Stimulated activated CD4-positive, alpha-beta T cell treated with anti-CD3 and anti-CD28 coated beads, TNF-alpha, amount 100 ng/mL, for 48 hours (primary cell): ENCODE data around the gene TBX6.

Experiments used
- DNase-seq, 3 donors: peaks; one replicate each; pipeline ENCODE4 v3.0.0-alpha.2; 2020; ENCODE audit warnings: low read depth in 3 of 3

Gene TBX6

GRCh38 chr16:30086291-30087140 is 5.2 kb downstream of the TBX6 start:
- no peak for DNase-seq

- no peak for DNase-seq
These were observed 5.9 kb downstream of the TBX6 start for GRCh38 chr16:30085820-30086219.

GRCh38 chr16:30085247-30085646 is 6.5 kb downstream of the TBX6 start:
- DNase-seq, result no peak

GRCh38 chr16:30084816-30085159 is 6.9 kb downstream of the TBX6 start:
- no peak for DNase-seq

- DNase-seq, result no peak
These were observed 7.5 kb downstream of the TBX6 start for GRCh38 chr16:30084096-30084815.

- no peak for DNase-seq
These were observed 8.3 kb downstream of the TBX6 start for GRCh38 chr16:30083216-30084055.

GRCh38 chr16:30082545-30083090 is 9.1 kb downstream of the TBX6 start:
- DNase-seq, result no peak

- no peak for DNase-seq
These were observed 12.2 kb downstream of the TBX6 start for GRCh38 chr16:30079480-30079879.

- DNase-seq, result no peak
These were observed 13.0 kb downstream of the TBX6 start for GRCh38 chr16:30078744-30079143.

- no peak for DNase-seq
These were observed 14.1 kb downstream of the TBX6 start for GRCh38 chr16:30077656-30078055.

GRCh38 chr16:30076276-30076791 is 15.4 kb downstream of the TBX6 start:
- DNase-seq, result no peak

GRCh38 chr16:30075503-30076275 is 16.0 kb downstream of the TBX6 start, which contains the start of gene PPP4C:
Gene PPP4C, plus strand, starts transcription at chr16:30075994. Its CDS starts 384 bp downstream, at chr16:30076378.
- peak; percentile 71 to 90 (median 86) for DNase-seq

GRCh38 chr16:30070490-30070889 is 21.2 kb downstream of the TBX6 start:
- DNase-seq, result no peak

GRCh38 chr16:30069611-30070462 is 21.9 kb downstream of the TBX6 start:
- DNase-seq, result no peak

- DNase-seq, result peak in 2 of 3 donors; percentile 32 to 40
These were observed 22.7 kb downstream of the TBX6 start for GRCh38 chr16:30068750-30069610.

- no peak for DNase-seq
These were observed 23.4 kb downstream of the TBX6 start for GRCh38 chr16:30068333-30068732.

- DNase-seq, result no peak
These were observed 24.2 kb downstream of the TBX6 start for GRCh38 chr16:30067584-30067916.

- DNase-seq, result no peak
These were observed 24.8 kb downstream of the TBX6 start for GRCh38 chr16:30066761-30067583.
